Stimulated activated CD4-positive, alpha-beta T cell treated with anti-CD3 and anti-CD28 coated beads, TNF-alpha, amount 100 ng/mL, for 48 hours (primary cell): ENCODE results near the gene PAM.
A peak's percentile ranks its signal among the peaks of the same experiment; 100 is the strongest.

Source experiments
- DNase-seq, 3 donors: peaks; one replicate each; pipeline ENCODE4 v3.0.0-alpha.2; 2020; ENCODE audit warnings: low read depth in 3 of 3

PAM gene

DNA sequence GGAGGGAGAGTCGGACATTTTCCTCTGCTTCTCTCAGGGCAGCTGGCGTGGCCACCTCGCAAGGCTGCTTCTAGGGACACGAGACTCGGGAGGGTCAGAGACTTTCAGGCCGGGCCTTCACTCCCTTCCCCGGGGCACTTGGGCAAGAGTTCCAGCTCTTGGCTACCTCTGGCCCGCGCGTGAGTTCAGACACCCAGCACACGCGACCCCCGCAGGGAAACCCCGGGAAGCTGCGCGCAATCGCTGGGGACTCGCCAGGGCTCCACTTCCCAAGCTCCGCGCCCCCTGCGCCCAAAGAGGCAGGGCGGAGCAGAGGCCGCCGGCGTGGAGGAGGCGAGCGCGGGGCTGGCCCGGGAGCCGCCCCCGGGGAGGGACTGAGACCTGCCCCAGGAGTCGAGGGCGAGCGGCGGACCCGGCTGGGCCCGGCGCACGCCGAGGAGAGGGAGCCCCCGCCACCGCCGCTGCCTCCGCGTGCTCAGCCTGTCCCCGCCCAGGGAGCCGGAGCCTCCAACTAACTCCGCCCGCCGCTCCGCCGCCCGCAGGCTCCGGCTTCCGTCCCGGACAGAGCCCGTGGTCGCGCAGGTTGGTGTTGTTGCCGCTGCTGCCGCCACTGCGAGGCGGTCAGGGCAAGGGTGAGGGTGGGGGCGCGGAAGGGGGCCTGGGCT, at the start of gene PAM:
Gene PAM, plus strand, starts transcription at position 539 of the 665 bp plus-strand sequence. CDS start 110,891 bp downstream, outside the sequence.
- peak; percentile 51 to 77 (median 52) for DNase-seq

DNA sequence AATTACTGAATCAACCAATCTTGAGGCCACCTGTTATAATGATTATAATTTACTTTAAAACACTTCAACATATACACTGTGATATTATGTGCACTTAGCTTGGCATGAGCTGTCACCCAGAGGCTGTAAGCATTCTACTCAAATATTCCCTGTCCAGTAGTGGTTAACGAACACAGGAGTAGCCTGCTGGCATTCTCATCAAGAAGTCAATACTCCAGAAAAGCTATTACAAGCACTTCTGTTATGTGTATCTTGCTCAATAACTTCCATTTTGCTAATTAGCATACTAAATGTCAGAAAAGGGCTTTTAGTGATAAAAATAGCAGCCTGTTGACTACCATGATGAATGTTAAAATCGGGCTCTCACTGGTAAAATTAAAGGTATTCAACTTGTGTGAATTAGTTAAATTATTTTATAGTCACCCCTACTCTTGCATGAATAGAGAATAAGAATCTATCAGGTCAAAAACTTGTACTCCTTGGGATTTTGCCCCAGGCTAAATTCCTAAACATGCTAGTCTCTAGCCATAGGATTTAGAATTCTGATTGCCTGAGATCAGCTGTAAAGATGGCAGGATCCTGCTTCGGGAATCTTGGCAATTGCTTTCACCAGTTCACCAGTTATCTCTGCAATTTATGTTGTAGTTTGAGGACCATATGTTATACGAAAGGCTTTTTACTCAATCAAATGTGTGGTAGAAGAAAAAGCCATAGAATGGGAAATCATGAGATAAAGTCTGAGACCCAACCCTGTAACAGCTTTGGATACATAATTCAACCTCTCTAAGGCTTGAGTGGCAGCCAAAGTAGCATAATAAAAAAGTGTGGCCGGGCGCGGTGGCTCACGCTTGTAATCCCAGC, 43.4 kb upstream of the PAM start:
- no peak for DNase-seq

DNA sequence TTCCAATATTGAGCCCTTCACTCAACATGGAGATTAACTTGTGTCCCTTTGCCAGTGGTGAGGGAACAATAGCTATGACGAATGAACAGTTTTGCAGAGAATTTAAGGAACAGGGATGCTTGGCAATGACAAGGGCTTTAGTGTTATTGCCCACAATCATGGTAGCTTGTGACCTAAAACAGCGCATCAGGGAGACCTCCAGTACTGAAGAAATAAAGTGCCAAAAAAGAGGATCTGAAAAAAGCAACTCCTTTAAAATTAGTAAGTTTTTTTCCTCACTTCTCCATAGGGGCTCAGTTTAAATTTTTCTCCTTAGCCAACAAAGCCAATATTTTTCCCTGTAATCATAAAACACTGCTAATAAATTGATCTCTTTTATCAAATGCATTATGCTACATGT, 41.8 kb upstream of the PAM start:
- no peak for DNase-seq

DNA sequence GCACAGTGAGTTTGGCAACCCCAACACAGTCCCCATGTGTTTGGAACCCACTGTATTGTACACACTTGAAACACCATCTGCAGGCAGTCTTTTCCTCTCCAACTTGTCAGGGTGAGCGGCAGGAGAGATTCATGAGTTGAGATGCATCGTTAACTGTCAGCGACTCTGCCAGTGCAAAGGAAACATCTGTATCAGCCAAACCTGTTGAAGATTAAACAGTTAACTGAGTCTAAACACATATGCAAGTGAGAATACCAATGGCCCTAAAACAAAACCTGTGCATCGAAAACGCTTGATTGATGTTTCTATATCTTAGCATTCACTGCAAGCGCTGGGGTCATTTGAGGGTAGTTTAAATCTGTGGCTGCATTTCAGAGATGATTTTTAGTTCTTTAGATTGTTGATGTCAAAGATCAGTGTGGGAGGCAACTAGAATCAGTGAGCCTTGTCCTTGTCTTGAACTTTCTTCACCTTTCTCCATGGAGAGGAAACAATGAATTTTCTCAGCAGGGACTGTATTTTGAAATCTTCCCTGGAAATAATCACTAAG, 41.3 kb upstream of the PAM start:
- no peak for DNase-seq

DNA sequence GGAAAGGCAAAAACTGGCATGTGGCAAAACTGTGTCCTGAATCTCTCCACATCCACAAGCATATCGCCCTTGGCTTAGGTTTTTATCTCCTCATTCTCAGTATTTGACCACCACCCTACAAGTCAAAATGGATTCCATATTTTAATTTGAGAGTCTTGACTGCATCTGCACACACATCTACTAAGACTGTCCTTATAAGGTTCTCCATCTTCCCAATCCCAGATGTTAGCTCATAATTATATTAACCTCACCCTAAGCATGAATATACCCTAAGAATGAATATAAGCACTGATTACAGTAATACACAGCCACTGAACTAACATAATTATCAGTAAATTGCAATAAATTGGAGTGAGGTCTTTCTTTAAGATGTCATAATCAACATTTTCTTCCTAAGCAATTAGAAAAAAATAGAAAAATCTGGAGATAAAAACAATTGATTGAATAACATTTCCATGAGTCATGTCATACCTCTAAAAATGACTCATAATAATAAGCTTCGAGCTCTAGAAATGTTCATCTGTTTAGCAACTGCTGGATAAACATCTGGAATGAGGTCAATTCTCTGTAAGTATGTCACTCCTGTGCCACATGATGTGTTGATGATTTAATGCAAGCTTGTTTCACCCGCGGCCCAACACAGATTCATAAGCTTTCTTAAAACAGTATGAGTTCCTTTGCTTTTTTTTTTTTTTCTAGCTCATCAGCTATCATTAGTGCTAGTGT, 39.9 kb upstream of the PAM start:
- peak in 1 of 3 donors; percentile 2 for DNase-seq

DNA sequence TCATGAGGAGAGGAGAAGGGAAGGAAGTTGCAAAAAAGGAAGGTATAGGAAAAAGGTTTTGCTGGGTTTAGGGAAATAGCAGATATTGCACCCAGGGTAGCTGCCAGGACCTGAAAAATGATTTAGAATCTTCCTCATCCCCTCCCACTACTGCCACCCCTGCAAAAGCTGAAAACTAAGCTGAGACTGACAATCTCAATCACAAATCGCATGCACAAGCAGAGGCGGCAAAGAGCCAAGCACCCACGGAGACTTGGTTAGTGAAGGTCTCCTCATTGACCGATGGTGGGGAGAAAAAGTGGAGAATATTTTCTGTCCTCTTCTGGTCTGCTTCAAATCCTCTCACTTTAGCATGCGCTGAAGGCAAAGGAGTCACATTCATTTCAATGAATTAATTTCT, 39.1 kb upstream of the PAM start:
- no peak for DNase-seq

DNA sequence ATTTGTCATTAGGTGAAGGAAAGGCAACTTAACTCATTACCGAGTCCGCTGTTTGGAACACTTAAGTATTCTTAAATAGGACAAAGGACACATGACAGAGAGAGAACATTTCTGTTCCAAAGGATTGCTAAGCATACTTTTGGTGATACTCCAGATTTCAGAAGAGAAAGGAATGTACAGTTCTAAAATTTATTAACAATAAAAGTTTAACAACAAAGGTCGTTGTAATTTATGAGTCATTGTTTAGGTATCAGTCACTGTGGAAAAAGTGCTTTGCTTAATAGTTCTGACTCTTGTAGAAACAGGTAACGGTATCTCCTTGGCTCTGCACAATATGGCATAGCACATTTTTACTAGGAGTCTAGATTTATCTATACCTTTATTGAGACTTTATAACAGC, 36.3 kb upstream of the PAM start:
- DNase-seq = no peak

DNA sequence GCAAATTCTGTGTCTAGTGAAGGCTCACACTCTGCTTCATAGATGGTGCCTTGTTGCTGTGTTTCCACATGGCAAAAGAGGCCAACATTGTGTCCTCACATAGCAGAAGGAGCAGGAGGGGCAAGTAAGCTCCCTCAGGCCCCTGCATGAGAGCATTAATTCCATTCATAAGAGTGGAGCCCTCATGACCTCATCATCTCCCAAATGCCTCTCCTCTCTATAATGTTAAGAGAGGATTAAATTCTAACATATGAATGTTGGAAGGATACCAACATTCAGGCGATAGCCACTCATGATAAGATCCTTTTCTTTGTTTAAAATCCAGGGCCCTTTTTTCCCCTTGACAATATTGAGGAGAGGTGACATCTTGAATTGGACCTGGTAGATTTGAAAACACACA, 35.2 kb upstream of the PAM start:
- DNase-seq = no peak

DNA sequence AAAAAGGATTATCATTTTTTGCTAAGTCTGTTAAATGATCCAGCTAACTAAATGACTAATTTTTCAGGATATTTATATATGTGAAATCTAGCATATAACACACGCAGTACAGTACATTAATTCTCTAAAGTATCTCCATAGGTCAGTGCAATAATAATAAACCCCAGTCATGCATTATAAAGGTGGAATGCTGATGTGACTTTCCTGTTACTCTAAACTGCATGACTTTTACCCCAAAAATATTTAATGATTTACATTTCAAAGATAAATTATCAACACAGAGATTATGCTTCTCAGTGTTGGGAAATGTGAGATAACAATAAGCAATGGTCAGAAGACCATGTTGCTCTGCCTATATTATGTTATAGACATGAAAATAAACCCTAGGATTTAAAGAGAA, 34.1 kb upstream of the PAM start:
- DNase-seq = no peak

DNA sequence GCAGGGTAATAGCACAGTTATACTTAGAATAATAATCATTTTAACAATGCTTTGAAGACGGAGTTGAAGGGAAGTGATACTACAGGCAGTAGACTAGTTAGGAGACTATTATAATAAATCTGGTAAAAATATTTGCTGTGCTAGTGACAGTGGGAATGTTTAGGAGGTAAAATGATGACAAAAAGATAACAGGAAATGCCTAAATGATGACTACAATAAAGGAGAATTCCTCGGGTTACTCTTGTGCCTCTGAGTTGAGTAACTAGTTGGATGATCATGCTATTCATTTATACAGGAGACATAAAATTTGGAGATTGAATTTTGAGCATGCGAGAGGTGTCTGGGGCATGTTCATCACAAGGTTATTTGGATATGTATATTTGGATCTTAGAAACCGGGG, 32.2 kb upstream of the PAM start:
- DNase-seq = no peak

DNA sequence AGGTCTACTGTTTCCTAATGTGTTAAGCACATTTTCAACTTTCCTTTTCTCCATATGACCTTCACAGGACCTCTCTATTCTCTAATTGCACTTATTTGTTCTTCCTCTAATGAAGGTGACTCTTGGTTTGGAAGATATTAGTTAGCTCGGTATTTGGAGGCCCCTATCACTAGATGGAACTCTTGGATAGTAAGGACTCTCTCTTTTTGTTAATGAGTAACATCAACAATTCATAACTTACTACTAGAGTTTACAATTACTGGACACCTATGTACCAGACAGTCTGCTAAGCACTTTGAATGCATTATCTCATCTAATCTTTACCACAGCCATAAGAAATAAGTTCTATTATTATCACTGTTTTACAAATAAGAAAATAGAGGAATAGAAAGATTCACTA, 23.4 kb upstream of the PAM start:
- DNase-seq = no peak

DNA sequence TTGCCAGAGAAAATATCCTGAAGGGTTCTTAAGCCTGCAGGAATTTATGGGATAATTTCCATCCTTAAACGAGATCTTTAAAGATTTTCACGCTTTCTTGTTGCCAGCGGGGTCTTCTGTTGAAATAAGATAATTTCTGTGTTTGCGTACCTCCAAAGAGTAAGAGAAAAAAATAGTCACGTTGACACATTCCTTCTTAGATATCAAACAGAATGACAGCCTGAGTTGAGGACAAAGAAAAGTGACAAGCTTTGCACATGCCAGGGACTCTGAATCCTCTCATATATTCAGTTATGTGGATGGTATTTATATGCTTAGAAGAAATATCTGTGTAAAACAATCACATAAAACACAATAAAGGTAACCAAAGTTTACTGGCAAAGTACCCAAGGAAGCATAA, 21.6 kb upstream of the PAM start:
- no peak for DNase-seq

DNA sequence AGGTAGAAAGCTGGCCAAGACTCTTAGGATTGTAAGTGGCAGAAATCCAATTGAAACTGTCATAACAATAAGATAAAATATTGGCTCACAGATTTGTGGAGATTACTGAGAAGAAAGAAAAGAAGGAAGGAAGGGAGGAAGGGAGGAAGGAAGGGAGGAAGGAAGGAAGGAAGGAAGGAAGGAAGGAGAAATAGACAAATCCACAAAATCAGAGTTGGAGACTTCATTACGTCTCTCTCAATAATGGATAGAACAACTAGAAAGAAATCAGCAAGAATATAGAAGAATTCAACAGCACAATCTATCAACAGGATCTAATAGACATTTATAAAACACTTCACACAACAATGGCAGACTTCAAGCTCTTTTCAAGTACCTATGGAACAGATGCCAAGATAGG, 17.9 kb upstream of the PAM start:
- no peak for DNase-seq

DNA sequence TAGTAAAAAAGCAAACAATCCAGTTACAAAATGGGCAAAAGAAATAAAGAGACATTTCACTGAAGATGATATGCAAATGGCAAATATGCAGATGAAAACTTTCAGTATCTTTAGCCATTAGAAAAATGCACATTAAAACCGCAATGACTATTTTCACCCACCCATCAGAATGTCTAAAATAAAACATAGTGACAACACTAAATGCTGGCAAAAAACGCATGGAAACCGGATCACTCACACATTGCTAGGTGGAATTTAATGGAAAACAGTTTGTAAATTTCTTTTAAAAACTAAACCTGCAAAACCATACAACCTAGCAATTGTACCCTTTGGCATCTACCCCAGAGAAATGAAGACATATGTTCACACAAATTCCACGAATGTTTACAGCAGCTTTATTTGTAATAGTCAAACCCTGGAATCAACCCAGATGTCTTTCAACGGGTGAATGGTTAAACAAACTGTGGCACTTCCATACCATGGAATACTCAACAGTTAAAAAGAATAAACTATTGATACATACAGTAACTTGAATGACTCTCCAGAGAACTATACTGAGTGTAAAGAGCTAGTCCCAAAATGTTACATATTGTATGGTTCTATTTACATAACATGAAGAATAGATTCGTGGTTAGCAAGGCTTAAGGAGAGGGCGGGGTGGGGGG, 17.2 kb upstream of the PAM start:
- DNase-seq = no peak

DNA sequence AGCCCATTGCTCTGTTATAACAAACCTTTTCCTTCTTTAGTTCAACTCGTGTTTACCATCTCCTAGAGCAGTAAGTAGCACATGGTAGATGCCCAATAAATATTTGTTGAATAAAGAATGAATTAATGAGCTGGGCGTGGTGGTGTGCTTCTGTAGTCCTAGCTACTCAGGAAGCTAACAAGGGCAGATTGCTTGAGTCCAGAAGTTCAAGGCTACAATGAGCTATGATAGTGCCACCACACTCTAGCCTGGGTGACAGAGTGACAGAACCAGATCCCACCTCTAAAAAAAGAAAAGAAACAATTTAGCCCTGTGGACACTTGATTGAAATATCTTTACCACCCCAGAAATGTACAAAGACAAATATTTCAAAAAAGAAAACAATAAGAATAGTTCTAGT, 14.6 kb upstream of the PAM start:
- DNase-seq = no peak

DNA sequence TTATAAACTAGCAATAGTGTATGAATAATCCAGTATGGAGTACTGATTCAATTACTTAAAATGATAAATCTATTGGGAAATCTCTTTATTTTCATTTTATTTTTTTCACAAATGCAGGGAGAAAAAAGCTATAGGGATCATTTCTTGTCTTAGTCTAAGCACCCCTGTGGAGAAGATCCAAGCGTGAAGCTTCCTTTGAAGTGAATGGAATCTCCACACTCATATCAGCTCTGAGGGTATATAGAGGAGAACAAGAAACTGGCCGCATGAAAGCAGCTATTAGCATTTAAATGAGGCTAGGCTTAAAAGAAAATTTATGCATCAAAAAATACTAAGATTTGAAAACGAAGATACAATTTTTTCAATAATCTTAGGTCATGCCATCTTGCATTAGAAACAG, 12.9 kb upstream of the PAM start:
- no peak for DNase-seq

DNA sequence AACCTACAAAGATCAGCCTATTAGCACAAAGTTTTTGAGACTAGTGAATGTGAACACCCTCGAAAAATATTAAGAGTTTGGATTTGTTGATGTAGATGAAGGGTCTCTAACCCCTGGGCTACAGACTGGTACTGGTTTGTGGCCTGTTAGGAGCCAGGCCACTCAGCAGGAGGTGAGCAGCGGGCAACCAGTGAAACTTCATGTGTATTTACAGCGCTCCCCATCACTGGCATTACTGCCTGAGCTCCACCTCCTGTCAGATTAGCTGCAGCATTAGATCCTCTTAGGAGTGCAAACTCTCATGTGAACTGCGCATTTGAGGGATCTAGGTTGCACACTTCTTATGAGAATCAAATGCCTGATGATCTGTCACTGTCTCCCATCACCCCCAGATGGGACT, 11.2 kb upstream of the PAM start:
- DNase-seq = no peak

DNA sequence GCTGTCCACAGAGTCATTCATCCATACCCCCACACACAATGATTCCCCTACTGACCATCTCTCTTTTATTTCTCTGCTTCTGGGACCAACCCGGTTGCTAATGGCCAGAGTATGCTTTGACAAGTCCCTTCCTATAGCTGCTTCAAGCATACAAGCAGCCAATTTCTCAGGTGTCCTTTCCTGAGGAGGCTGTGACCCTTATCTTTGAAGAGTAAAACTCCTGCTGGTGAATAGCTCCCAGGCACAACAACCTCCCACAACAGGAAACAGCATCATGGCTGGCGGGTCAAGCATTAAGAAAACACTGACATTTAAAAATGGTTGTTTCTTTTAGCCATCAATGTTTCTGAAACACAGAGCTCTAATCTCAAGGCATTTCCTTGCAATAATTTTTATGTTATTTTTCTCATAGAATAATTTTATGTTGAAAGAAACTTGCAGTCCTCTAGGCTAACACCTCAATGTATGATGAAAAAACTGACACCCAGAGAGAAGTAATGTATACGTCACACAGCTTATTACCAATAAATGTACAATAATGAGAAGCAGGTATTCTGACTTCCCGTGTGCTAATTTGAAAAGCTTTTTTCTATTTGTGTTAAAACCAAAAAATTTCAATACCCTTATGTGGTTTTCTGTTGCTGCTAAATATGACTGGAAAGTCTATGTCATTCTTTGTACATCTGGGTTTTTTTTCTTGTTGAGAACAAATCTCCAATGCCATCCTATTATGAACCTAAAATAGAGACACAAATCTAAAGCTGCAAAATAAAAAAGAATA, 7.5 kb upstream of the PAM start:
- no peak for DNase-seq

DNA sequence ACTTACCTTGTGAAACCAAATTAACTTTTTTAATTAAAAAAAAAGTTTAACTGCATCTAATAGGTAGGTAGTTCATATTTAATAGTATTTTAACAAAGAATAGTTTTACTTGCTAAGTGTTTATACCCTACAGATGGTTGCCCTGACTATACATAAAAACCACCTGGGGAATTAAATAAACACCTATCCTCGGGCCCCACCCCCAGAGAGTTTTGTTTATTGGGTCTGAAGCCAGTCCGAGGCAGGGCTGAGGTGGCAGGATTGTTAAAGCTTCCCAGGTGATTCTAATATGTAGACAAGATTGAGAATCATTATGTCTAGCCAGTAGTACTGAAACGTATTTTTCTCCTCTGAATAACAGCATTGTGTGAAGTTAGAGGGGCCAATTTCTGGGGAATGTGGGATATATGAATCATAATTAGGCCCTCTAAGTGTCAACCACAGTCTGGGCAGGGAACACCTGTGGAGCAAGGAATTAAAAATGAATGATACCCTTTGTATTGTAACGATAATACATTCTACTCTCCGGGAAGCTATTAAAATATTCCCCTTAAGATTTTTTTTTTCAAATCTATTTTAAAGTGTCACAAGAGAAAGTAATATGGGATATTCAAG, 5.6 kb upstream of the PAM start:
- DNase-seq = no peak

DNA sequence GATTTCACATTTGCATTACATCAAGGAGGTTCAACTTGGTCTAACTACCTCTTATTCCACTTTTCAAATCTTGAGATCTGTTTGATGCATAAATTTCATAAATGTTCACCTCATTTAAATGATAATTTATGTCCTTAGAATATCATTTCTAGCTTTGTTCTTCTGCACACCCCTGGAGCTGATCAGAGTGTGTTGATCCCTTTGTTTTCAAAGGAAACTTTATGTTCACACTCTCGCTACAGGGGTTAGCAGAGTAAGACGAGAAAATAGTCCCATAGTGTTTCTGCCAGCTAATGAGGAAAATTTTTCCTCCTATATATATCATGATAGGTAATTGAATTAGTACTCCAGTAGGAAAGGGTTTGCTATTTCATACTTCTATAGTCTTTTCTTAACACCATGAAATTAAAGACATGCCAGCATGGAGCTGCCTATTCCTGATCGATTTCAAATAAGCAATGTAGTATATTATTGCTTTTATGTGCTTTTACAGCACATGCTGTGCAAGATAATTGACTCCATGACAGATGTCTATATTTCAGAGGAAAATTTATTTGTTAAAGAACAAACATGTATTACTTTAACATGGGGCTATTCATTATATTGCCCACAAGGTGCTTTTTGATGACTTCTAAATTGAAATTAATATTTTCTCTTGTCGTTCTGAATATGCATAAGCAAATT, 4.8 kb upstream of the PAM start:
- DNase-seq = no peak
